ENCODE data around the gene PALD1.
A peak's percentile ranks its signal among the peaks of the same experiment; 100 is the strongest.
"Not testable (repeated sequence)": the region's sequence is repeated elsewhere in the genome, so short reads cannot be mapped to it uniquely, and the experiment has no call there.

PALD1 gene

DNA sequence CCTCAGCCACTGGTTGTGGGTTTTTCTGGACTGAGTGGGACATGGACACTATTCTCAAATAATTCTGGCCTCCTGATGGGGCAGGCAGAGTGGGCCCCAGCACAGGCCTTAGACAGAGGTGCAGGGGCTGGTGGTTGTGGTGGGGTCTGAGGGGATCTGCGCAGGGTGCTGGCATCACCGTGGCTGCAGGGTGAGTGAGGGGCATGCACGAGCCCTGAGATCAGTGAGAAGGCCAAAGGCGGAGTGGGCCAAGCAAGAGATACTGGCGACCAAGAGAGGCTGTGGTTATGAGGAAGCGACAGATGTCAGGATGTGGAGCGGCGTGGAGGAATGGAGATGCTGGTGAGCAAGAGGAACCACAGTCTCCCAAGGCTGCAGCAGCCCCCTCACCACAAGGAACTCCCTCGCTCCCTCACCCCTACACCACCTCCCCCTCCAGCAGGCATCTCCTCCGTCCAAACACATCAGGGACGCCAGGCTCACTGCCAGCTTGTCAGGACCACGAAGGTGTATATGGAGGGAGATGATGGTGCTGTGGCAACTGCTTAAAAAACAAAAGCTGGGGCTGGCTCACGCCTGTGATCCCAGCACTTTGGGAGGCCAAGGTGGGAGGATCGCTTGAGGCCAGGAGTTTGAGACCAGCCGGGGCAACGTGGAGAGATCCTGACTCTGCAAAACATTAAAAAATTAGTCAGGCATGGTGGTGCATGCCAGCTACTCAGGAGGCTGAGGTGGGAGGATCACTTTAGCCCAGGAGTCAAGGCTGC, 114.4 kb downstream of the PALD1 start:
- no peak for DNase-seq

DNA sequence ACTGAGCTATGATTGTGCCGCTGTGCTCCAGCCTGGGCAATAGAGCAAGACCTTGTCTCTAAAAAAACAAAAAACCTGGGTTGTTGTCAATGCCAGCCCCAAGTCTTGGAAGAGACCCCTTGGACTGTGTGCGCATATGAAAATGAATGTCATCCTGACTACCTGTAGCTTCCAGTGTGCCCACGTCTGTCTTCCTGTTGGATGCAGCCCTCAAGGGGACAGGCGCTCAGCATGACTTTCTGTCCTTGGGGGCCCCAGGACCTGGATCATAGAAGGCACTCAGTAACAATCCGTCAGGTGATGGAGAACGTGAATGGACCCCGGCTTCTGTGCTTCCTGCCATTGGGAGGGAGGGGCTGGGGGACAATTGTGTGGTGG, 114.9 kb downstream of the PALD1 start:
- no peak for DNase-seq

DNA sequence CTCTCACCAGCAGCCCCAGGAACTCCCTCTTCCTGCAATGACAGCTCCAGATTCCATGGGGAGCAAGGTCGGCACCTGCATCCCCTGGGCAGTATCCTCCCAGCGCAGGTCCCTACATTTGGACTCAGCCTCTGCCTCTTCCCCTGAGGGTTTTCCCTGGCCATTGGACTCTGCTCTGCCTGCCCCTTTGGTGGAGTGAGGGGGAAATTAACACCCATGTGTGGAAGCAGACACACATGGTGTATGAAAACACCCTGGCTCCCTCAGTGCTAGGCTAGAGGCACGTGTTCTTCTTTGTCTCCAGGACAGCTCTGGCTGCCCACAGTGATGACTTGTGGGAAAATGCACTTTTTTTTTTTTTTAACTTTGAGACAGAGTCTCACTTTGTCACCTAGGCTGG, 115.6 kb downstream of the PALD1 start:
- DNase-seq = no peak

DNA sequence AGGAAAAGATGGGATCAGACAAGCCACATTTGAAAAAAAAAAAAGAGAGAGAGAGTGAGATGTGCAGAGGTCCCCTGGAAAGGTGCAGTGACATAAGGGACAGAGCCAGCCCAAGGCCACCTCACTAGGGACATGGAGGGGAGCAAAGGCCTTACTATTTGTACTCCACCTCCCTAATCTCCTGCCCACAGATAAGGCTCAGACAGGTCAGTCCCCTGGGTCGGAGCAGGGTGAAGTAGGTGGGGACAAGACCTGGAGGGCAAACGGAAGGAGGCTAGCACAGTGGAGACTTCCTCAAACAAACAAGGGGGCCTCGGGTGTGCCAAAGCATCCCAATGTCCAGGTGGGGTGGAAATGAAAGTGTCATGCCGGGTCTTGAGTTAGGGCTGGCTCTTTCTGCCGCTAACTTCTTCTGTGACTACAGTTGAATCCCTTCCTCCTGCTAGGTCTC, 117.0 kb downstream of the PALD1 start:
- no peak for DNase-seq

DNA sequence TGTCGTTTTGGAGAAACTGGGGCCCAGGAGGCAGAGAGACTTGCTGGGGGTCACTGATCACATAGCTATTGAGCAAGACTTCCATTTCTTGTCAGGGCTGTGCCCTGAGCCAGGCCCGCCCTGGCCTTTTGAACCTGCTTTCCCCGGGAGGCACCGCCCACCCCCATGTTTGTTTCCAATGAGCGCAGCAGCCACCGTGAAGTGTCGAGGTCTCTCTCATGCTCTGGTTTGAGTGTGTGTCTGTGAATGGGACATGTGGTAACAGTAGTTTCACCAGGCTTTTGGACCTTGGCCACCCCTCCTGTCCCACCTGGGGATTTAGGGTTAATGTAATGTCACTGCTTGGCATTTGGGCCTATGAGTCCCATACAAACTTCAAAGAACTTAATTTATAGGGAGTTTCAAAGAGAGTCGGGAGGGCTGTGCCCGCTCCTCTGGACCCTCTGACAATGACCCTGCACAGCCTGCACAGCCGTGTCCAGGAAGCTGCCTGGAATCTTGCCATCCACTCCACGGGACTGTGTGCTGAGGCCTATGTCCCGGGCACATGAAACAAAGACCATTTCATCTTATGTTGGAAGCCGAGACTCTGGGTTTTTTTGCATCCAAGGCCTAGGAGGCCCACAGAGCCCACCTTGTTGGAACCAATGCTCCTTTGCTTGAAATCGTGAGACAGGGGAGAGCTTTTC, 117.7 kb downstream of the PALD1 start:
- no peak for DNase-seq

DNA sequence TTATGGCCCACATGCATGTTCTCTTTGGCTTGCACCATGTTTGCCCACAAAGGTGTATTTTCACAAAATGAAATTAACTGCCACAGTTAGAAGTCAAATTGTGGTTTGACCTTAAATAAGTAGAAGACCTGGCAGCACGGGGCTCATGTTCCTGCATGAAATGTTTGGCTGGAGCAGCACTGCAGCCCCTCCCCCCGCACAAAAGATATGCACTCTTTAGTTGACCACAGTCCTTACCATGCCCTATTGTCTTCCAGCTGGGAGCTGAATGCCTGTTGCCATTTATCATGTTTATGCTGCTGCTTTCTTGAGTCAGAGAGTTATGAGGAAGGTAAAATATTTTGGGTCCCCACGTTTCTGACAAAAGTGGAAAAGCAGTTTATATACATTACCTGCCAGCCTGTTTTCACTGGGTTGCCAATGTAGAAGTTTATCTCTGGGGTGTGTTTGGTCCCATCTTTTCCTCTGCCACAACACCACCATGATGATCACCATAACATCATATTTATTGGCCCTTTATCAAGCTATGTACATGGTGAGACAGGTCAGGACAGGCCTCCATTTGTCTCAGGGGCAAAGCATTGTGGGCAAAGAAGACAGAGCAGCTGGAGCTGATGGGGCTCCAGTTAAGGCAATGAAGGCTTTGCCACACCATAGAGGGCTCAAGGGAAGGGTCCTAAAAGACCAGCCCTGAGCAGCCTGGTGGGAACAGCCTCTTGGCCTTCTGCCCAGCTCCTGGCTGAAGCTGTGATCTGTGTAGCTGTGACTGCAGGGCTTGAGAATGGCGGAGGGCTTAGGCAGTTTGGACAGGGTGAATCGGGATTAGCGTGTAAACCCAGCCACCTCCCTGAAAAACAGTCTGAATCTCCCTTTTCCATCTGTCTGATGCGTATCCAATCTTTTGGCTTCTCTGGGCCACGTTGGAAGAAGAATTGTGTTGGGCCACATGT, 118.6 kb downstream of the PALD1 start:
- DNase-seq = peak; percentile 37

DNA sequence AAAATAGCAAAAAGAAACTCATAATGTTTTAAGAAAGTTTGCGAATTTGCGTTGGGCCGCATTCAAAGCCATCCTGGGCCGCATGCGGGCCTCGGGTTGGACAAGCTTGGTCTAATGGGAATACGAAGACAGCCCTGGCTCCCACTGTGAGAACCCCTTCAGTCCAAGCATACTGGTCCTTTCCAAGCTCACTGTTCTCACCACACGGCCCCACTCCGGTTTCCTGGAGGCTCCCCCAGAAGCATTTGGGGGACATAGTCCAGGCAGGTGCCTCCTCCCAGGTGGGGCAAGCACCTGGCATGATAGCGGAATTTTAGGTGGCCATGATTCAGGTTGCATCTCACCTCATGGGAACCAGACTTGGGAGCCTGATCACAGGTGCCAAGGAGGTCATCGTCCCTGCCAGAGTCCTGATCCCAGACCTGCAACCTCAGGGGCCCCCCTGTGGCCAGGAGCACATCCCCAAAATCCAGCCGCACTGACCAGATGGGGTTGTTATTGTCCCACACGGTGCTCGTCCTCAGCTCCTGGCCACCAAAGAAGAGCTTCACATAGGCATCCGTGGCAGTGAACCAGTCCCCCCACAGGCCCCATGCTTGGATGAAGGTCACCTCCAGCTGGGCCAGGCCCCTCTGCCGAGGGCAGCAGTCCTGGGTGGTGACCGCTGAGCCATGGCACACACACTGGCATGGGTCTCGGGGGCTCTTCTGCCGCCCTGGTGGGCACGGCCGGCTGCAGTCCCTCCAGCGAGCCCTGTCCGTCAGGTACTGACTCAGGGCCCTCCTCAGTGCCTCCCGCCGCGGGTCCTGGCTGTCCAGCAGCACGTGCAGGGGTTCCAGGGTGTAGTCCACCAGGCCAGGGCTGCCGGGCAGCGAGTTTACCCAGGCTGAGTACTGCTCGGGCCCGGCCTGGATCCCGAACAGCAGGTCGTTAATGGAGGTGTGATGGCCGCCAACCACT, 119.6 kb downstream of the PALD1 start:
- DNase-seq = no peak

DNA sequence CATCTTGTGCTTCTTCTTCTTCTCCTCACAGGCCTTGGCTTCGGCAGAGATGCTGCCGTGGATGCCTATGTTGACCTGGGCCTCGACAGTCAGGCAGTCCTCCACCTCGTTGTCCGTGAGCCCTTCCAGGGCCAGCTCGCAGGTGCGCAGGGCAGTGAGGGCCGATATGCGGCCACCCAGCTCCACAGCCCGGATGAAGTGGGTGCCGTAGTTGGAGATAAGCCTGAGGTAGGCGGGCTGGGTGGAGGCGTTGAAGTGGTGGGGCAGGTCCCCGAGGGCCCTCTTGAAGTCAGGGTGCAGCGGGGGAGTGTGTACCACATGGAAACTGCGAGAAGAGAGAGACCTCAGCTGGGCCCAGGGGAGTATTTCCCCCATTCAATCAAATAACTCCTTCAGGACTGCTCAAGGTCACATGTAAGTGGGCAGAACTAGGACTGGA, 120.3 kb downstream of the PALD1 start:
- DNase-seq = no peak

DNA sequence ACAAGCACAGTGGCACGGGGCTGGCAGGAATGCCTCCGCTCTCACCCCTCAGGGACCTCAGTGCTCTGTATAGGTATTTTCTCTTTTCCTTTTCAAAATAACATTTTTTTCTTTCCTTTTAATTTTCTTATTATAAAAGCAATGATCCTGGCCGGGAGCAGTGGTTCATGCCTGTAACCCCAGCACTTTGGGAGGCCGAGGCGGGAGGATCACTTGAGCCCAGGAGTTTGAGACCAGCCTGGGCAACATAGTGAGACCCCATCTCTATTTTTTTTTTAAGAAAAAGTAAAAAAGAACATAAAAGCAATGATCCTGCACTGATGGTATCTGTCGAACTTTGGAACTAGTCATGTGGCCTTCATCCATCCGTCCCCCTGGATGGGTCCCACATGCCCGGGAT, 120.8 kb downstream of the PALD1 start:
- DNase-seq = no peak

DNA sequence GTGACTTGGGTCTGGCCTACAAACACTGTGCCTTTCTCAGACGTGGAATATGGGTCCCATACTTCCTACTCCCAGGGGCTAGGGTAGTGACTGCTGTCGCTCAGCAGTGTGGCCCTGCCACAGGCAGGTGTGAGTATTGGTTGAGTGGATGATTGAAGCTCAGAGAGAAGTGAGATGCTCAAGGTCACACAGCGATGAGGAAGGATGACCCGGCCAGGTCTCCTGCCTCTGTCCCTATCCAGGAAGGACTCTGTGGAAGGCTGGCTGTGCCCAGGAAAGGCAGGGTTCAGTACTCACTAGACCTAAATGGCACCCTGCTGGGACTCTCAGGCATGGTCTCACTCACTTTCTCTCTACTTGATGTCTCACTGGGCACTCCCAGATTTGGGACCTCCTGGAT, 121.2 kb downstream of the PALD1 start:
- DNase-seq = no peak

DNA sequence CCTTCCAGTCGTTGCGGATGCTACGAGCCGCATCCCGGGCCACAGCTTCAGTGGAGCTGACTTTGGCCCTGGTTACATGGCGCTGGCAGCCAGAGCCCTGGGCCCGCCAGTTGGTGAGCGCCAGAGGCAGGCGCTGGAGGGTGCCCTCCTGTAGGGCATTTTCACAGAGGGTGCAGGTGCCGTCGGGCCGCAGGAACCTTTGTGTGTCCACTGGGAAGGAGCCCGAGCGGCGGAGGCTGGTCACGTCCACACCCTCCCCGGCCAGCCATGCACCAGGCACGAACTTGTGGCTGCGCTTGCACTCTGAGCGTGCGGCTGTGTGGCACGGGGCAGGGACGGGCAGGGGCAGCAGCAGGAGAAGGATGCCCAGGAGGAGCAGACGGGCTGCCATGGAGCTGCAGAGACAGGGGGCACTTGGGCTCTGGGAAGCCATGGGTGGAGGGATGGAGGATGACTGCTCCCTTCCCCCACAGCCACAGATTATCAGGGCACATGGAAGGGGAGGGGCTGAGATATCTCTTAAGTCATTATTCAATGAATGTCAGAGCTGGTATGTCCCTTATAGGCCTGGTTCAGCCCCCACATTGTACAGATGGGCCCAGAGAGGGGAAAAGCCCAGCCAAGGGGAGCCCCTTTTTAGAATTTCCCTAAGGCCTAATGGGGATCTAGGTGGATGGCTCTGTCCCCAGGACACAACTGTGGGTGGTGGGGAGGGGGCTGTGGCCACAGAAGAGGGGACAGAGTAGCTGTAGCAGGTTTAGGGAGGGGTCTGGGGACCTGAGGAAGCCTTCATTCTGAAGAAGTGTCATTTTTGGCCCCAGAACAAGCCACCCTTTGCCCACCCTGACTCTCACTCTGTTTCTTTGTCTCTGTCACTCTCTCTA, 122.2 kb downstream of the PALD1 start:
- DNase-seq = no peak

DNA sequence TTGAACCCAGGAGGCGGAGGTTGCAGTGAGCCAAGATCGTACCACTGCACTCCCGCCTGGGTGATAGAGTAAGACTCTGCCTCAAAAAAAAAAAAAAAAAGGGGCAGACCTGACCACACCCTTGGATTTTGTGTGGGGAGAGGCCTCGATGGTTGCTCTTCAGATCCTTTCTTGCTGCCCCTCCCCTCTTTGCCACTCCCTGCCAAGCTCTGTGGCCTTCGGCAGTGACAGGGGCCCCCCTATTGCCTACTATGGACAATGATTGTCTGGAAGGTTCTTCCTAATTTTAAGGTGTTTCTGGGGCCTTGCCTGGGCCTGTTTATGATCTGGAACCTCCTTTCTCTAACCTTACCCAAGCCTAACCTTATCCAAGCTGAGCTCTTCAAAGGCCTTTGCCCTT, 123.2 kb downstream of the PALD1 start:
- DNase-seq = no peak

DNA sequence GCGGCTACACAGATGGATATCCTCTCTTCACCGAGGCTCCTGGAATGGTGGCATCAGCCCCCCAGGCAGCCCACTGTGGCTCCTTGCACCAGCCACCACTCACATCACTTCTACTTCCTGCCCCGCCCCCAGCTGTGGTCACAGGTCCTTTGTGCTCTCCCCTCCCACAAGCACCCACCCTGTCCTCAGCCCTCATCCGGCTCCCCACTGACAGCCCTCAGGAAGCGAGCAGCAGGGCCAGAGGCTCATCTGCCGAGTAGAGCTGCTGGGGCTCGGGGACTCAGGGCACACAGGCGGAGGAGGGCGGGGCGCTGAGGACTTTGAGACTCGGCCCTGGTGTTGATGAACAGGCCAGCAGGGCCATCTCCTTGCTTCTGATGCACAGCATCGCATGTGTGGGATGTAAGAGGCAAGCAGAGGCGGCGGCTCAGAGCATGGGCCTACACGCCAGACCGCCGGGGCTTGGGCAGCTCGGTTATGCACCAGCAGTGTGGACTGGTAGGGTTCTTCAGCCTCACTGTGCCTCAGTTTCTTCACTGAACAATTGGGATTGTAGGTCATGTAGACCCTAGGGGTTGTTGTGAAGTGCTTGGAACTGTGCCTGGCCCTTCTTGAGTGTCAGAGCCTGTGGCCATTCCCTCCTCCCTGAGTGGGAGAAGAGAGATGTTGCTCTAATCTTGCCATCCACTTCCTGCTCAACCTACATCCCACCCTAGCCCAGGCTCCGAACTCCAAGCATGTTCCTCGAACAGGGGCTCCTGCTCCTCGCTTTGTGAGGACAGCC, 124.3 kb downstream of the PALD1 start, which contains the start of gene PRF1:
Gene PRF1, minus strand, starts transcription at position 77 of the 784 bp plus-strand sequence. CDS start 1,839 bp downstream, outside the sequence.
- no peak for DNase-seq

DNA sequence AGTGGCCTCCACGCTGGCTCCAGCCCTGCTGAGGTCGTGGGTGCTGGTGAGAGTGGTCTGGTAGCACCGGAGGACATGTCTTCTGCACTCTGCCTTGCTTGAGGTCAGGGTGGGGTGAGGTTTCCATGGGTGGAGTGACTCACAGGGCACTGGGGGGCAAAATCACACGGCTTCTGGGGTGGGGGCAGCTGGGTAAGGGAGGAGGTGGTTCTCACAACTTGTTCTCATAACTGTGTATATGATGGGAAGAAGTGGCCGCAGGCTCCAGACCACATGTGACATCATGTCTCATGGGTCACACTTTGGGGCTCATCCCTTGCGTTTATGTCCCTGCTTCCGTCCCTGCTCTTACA, 124.9 kb downstream of the PALD1 start:
- no peak for DNase-seq

DNA sequence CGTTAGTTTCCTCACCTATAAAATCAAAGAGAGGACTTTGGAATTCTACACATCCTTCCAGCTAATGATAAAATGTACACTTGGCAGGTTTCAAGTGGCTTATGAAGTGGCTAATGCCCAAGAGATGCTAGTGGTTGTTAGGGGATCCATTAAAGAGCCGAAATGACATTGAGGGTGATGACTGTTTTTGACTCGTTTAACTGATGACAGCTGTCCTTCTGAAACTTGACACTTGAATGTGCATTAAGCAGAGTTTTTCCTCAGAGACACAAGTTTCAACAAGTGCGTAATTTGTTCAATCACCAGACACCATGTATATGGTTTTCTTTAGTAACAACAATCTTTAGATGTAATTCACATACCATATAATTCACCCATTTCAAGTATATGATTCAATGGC, 125.5 kb downstream of the PALD1 start:
- DNase-seq = no peak

DNA sequence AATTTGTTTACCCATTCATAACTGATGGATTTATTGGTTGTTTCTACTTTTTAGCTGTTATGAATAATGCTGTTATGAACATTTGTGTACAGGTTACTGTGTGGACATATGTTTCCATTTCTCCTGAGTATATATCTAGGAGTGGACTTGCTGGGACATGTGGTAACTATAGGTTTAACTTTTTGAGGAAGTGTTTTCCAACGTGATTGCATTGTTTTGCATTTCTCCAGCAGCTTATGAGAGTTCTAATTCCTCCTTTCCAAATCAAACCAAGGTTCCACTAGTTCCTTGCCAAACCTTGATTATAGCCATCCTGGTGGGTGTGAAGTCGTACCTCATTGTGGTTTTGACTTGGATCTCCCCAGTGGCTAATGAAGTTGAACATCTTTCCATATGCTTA, 126.6 kb downstream of the PALD1 start:
- DNase-seq = no peak

DNA sequence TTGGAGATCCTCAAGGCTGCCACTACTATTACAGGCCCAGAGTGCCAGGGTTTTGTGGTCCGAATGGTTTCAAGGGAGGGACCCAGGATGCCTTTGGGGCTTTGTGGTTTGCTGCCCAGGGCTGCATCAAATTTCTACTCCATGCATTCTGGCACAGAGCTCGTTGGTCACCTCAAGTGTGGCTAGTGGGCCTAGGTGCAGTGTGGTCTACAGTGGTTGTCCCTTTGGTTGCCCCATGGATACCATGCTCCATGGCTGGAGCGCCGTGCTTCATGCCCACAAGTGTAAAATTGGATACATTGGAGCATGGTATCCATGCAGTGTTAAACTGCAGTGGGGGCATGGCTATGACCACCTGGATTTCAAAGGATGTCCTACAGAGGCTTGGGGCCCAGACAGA, 129.4 kb downstream of the PALD1 start:
- DNase-seq = no peak

DNA sequence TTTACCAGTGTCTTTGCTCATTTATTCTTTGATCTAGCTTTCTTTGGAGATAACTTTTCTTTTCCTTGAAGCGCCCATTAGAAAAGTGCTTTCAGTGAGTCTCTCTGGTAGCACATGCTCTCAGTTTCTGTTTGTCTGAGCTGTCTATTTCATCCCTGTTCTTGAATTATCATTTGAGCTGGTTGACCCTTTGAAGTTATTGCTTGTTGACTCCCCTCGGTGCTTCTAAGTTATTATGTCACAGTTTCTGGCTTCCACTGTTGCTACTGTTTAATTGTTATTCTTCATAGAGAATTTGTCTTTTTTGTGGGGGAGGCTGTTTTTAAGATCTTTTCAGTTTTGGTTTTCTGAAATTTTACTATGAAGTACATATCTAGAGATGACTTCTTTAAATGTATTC, 135.4 kb downstream of the PALD1 start:
- no peak for DNase-seq

DNA sequence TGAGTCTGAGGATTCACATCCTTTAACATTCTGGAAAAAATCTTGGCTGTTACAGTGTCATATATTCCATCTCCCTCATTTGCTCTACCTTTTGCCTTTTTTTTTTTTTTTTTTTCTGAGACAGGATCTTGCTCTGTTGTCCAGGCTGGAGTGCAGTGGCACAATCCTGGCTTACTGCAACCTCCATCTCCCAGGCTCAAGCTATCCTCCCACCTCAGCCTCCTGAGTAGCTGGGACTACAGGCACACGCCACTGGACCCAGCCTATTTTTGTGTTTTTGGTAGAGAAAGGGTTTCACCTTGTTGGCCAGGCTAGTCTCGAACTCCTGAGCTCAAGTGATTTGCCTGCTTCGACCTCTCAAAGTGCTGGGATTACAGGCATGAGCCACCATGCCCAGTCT, 135.8 kb downstream of the PALD1 start:
- DNase-seq = not testable (repeated sequence)

DNA sequence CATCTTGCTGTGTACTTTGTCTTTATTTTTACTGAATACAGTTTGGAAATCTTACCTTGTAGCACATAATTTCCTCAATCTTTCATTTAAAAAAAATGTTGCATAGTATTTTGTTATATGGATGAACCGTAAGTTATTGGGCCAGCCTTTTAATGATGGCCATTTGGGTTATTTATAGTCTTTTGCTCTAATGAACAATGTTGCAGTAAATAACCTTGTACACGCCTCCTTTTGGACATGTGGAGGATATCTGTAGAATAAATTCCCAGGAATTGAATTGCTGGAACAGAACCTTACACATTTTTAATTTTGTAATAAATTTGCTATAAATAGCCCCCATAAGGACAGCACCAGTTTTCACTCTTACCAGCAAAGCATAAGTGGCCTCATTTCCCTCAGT, 136.6 kb downstream of the PALD1 start:
- DNase-seq = no peak

Measured in eye (tissue), 1 donor.